Hepatocyte (in vitro differentiated cells): ENCODE data around the gene OSBPL5.

Experiments used
- EZH2 ChIP-seq: fragments of 200-600 bp; sonication (generic); IDR thresholded peaks from 2 replicates; pipeline ENCODE4 v1.6.1; 2016; ENCODE audit warnings: antibody characterized with exemption, mild to moderate bottlenecking, borderline replicate concordance
- TF ChIP-seq, protein P1 (sequence below): fragments of 200-600 bp; sonication (generic); IDR thresholded peaks from 2 replicates; pipeline ENCODE4 v1.5.1; 2016; ENCODE audit warnings: antibody characterized with exemption, mild to moderate bottlenecking; ENCODE audit not compliant: poor library complexity

DNA sequence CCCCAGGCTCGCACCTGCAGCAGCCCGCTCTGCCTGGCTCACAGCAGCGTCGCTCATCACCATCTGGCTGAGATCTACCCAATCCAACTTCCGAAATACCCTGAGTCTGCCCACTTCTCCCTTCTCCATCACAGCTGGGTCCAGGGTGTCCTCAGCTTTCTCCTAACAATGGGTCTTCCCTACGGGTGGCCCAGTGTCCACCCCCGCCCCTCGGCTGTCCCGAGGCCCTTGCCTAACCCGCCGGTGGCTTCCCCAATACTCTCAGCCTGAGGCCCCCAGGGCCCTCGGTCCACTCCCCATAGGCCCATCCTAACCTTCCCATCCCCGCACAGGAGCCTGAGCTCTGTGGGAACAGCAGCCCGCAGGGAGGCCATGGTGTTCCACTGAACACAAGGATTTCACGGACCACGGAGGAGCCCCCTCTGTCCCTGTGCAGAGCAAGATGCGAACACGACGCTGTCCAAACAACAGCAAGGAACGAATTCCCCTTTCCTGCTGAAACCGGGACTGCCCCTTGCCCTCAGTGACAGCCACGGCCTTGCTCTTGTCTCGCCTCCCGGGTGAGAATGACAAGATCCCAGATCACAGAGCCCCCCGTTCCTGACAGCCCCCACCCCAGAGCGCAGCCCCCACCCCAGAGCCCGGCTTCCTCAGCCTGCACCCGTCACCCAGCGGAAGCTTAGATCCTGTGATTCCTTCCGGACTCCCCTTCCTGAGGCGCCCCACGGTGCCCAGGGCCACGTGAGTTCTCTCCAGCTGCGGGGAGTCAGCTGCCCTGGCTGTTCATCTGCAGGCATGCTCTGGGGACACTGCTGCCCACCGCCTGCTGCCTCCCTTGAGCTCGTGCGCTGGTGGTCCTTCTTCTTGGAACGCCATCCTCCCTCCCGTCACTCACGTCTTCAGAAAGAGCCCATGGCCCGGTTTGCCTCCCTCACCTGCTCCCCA is 59.0 kb downstream of the OSBPL5 start:
- TF ChIP-seq, protein P1, sequence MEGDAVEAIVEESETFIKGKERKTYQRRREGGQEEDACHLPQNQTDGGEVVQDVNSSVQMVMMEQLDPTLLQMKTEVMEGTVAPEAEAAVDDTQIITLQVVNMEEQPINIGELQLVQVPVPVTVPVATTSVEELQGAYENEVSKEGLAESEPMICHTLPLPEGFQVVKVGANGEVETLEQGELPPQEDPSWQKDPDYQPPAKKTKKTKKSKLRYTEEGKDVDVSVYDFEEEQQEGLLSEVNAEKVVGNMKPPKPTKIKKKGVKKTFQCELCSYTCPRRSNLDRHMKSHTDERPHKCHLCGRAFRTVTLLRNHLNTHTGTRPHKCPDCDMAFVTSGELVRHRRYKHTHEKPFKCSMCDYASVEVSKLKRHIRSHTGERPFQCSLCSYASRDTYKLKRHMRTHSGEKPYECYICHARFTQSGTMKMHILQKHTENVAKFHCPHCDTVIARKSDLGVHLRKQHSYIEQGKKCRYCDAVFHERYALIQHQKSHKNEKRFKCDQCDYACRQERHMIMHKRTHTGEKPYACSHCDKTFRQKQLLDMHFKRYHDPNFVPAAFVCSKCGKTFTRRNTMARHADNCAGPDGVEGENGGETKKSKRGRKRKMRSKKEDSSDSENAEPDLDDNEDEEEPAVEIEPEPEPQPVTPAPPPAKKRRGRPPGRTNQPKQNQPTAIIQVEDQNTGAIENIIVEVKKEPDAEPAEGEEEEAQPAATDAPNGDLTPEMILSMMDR, result no peak
- TF ChIP-seq EZH2, result no peak
